Spinal cord (tissue), 10 donors: ENCODE measurements around the gene PPL. TPM values are rescaled to one million over a fixed set of nuclear protein-coding genes. Genes with fewer than 3 reads are reported as not detected.

Experiments used
- DNase-seq, 6 donors: peaks; one replicate each; pipeline versions ENCODE4 v3.0.0 to v3.0.0-alpha.2; 2013 to 2015; ENCODE audit warnings: low spot score in 6 of 6, low read depth in 4 of 6
- H3K27ac ChIP-seq: one replicate; pipeline ENCODE4 v1.5.1; 2013; ENCODE audit warnings: low read depth, low read length, control low read depth
- H3K27me3 ChIP-seq: one replicate; pipeline ENCODE4 v1.6.1; 2013; ENCODE audit warnings: low read length; ENCODE audit not compliant: control insufficient read depth, insufficient read depth
- H3K36me3 ChIP-seq: one replicate; pipeline ENCODE4 v1.6.1; 2013; ENCODE audit warnings: low read length; ENCODE audit not compliant: control insufficient read depth, insufficient read depth
- H3K4me1 ChIP-seq: one replicate; pipeline ENCODE4 v1.6.1; 2013; ENCODE audit warnings: low read length; ENCODE audit not compliant: control insufficient read depth, insufficient read depth
- H3K4me3 ChIP-seq: one replicate; pipeline ENCODE4 v1.5.1; 2013; ENCODE audit warnings: low read depth, low read length, control low read depth
- H3K9me3 ChIP-seq: one replicate; pipeline ENCODE4 v1.6.1; 2013; ENCODE audit warnings: low read length; ENCODE audit not compliant: control insufficient read depth, insufficient read depth
- WGBS: methylation state at CpG from one replicate; pipeline ENCODE4 v1.1.5; 2013; ENCODE audit warnings: missing lambda C conversion rate; ENCODE audit not compliant: insufficient coverage; 5-methylcytosine and 5-hydroxymethylcytosine counted together
- polyA plus RNA-seq, 2 donors: library from polyadenylated mRNA; unstranded; fragments of 120-200 nt; gene quantifications; one replicate each; pipeline ENCODE4 v1.2.1, GENCODE V29; 2013; ENCODE audit not compliant: insufficient read length in 2 of 2
- total RNA-seq, 2 donors: library from RNA; depleted of rRNA in 1 of 2; stranded (reverse); fragments of 120-200 nt in 1 of 2; fragments of >200 nt in 1 of 2; gene quantifications; one replicate each; pipeline versions ENCODE4 v1.2.3 to v1.2.4, GENCODE V29; 2013 to 2014
- donor health status: healthy.

The PPL gene
- total and polyA plus RNA-seq, 4 donors = 2.7 to 5.6 (median 3.7) TPM

DNA sequence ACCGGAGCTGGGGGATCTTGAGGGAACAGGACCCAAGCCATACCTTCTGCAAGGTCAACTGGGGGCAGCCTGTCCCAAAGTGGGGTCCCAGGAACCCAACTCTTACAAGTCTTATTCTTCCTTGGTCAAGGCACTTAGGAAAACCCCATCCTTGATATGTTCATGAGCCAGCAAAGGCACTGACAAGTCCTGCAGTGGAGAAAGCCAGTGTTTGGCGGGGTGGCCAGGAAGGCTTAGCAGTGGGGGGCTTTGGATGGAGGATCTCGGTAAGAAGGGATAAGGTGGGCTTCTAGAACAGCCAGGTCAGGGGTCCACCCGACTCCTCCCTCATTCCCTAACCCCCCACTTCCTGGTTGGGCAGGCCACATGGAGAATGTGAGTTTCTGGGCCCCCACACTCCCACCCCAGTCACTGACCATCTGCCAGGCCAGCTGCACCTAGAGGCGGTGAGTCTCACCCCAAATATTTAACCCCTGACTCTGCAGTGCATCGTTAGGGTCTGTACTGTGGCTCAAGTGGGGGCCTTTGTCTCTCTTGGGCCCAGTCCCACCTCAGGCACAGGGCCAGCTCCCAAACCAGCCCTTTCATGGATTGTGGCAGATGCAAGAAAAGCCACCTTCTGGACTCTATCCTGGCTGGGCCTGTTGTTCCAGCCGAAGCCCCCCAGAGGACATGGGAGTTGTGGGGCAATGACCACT lies 22.3 kb downstream of the PPL start:
- WGBS = 77% methylated on average over 6 of the region's 7 CpGs
- H3K27ac ChIP-seq = no peak overlapping the region

DNA sequence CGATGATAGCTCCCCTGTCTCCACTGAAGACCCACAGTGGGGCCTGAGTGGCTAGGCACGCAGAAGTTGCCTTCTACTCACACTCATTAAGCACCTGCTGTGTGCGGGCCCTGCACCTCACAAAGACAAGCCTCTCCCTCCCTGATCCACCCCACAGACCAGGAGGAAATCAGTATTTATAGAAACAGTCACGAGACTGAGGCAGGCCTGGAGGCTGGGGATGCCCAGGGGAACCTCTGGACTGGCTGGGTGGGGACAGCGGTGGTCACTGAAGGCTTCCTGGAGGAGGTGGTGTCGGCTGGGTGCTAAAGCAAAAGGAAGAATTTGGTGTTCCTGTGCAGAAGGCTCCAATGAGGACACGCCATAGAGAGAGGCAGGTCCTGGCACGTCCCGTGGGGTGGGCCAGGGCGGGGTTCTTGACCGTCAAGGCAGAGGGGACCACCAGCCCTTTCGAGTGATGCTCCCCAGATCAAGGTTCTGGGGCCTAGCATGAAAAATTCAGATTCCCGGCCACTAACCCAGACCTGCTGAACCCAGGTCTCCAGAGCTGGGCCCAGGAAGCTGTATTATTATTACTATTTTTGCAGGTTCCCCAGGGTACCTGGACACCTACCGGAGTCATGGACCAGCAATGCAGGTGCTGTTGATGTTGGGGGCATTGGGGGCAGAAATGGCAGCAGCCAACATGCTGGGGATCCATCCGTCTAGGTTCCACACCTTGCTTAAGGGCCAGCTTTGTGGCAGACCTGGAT lies 23.0 kb downstream of the PPL start:
- Histone ChIP-seq H3K27me3 (no peaks in the 10 kb centered on the region), H3K36me3 (no peaks in the 10 kb centered on the region), H3K4me1 (no peaks in the 10 kb centered on the region), H3K4me3 (no peak overlapping the region), H3K27ac (no peak overlapping the region), H3K9me3 (no peaks in the 10 kb centered on the region)
- 85% methylated on average over 15 of the region's 15 CpGs for WGBS
- DNase-seq = no peak

More for the DNA sequence above, 22.3 kb downstream of the PPL start:
- no peak for DNase-seq
- no peak overlapping the region for H3K4me3 ChIP-seq
- no peaks in the 10 kb centered on the region for H3K9me3 ChIP-seq
- H3K27me3 ChIP-seq = no peaks in the 10 kb centered on the region
- no peaks in the 10 kb centered on the region for H3K4me1 ChIP-seq
- no peaks in the 10 kb centered on the region for H3K36me3 ChIP-seq

DNA sequence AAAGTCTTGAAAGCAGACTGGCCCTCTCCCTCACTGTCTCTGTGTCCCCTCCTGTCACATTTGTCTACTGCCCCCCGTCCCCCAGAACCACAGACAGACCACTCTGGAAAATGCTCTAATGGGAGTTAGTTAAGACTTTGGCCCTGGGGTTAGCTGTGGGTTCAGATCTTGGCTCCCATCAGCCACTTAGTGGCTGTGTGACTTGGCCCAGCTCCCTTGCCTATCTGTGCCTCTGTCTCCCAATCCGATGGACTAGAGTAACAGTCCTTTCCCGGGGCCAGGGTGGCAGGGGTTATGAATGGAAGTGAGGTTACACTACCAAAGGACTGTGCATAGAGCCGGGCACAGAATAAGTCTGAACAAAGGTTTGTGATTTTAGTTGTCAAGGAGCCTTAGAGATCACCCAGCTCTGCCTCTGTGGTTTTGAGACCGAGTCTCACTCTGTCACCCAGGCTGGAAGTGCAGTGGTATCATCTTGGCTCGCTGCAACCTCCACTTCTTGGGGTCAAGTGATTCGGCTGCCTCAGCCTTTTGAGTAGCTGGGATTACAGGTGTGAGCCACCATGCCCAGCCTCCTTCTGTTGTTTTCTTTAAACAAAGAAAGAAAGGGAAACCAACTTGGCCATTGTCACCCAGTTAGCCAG lies 23.7 kb downstream of the PPL start:
- Histone ChIP-seq H3K4me3 (no peak overlapping the region), H3K4me1 (no peaks in the 10 kb centered on the region), H3K27me3 (no peaks in the 10 kb centered on the region), H3K9me3 (no peaks in the 10 kb centered on the region), H3K27ac (no peak overlapping the region), H3K36me3 (no peaks in the 10 kb centered on the region)
- no peak for DNase-seq
- WGBS = 77% methylated on average over 2 of the region's 7 CpGs

DNA sequence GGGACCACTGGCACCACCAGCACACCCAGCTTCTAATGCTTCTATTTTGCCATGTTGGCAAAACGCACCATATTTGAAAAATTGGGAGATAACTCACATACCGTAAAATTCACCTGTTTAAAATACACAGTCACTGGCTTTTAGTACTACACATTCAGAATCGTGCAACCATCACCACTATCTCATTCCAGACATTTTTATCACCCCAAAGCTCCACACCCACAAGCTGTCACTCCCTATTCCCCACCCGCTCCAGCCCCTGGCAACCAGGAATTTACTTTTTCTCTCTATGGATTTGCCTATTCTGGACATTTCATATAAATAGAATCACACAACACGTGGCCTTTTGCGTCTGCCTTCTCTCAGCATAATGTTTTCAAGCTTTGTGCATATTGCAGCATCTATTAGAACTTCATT lies 25.0 kb downstream of the PPL start:
- Histone ChIP-seq H3K36me3 (no peaks in the 10 kb centered on the region), H3K4me1 (no peaks in the 10 kb centered on the region), H3K4me3 (no peak overlapping the region), H3K27ac (no peak overlapping the region), H3K27me3 (no peaks in the 10 kb centered on the region), H3K9me3 (no peaks in the 10 kb centered on the region)
- WGBS = 69% methylated on average over 6 of the region's 6 CpGs
- no peak for DNase-seq

DNA sequence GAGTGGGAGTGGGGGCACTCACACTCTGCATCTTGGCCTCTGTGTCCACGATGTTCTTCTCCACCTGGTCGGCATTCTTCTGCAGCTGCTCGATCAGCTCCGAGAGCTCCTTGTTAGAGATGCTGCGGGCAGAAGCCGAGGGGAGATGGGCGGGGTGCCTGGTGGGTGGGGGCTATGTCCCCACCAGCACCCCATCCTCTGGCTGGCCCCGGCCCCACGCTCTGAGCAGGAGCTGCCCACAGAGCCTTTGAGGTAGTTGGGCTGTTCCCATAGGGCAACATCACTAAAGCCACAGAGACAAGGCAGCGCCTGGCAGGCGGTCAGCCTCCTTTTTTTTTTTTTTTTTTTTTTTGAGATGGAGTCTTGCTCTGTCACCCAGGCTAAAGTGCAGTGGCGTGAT lies 26.1 kb downstream of the PPL start:
- Histone ChIP-seq H3K27ac (no peak overlapping the region), H3K4me1 (no peaks in the 10 kb centered on the region), H3K27me3 (no peaks in the 10 kb centered on the region), H3K9me3 (no peaks in the 10 kb centered on the region), H3K4me3 (no peak overlapping the region), H3K36me3 (no peaks in the 10 kb centered on the region)
- 88% methylated on average over 4 of the region's 12 CpGs for WGBS
- no peak for DNase-seq

DNA sequence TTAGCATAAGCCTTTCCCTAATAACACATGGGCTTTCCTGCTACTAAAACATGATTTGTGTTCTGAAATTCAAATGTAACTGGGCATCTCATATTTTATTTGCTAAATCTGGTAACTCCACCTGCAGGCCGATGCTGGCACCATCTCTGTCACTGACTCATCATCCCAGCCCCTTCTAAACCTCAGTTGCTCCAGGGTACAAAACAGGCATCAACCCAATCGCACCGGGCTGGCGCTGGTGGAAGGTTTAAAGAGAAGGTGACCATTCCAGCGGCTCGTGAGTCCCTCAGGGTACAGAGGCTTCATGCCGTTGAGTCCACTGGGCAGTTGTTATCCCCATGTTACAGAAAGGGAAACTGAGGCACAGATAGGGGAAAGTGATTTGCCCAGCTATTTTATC lies 27.1 kb downstream of the PPL start:
- 92% methylated on average over 7 of the region's 7 CpGs for WGBS
- no peak overlapping the region for H3K27ac ChIP-seq
- no peak overlapping the region for H3K4me3 ChIP-seq
- H3K4me1 ChIP-seq = no peaks in the 10 kb centered on the region
- H3K27me3 ChIP-seq = no peaks in the 10 kb centered on the region
- no peaks in the 10 kb centered on the region for H3K36me3 ChIP-seq
- no peaks in the 10 kb centered on the region for H3K9me3 ChIP-seq
- no peak for DNase-seq

DNA sequence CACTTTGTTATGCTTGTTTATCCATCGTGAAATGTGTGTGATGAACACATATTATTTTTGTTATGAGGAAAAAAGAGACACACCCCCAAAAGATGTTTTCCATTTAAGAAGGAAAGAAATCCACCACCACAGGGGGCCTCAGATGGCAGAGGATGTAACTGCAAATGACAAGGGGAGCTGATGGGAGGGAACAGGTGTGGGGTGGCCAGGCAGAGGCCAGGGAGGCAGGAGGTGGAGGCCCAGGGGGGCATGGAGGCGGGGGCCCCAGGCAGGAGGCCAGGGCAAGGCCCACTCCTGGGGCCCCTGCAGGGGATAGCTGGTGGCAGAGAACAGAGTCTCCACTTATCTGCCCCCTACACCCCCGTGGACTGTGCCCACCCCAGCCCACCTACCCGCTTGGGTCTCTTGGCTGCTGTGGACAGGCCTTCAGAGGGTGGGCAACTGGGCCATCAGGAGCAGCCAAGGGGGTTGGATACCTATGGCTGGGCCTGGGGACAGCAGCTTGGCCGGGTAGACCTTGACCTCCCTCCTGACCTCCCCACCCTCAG lies 28.0 kb downstream of the PPL start:
- H3K27ac ChIP-seq = no peak overlapping the region
- H3K27me3 ChIP-seq = no peaks in the 10 kb centered on the region
- no peak for DNase-seq
- H3K4me3 ChIP-seq = no peak overlapping the region
- H3K4me1 ChIP-seq = no peaks in the 10 kb centered on the region
- WGBS = 71% methylated on average over 2 of the region's 5 CpGs
- no peaks in the 10 kb centered on the region for H3K36me3 ChIP-seq
- no peaks in the 10 kb centered on the region for H3K9me3 ChIP-seq

DNA sequence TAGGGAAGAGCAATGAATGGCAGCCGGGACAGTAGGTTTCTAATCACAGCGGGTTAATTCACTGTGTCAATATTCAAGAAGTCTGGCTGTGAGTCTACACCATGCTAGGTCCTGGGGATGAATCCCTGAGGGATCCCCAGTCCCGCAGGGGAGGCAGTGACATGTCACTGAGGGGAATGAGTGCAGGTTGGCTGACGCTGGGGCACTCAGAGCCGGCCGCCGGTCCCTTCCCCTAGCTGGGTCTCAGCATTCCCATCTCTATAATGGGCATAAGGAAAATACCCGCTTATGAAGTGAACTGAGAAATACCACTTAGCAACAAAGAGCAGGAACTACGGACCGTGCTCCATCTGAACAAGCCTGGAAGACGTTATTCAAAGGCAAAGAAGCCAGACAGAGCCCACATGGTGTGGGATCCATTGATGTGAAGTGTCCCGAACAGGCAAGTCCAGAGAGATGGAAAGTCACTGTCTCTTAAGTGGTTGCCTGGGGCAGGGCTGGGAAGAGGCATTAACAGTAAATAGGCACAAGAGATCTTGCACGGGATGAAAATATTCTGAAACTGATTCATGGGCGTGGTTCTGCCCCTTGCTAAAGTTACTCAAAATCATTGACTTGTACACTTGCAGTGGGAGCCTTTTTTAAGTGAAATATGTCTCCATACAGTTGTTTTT lies 31.9 kb downstream of the PPL start:
- no peaks in the 10 kb centered on the region for H3K4me1 ChIP-seq
- no peak overlapping the region for H3K4me3 ChIP-seq
- WGBS = 72% methylated on average over 11 of the region's 14 CpGs
- H3K27me3 ChIP-seq = no peaks in the 10 kb centered on the region
- H3K9me3 ChIP-seq = no peaks in the 10 kb centered on the region
- no peak overlapping the region for H3K27ac ChIP-seq
- H3K36me3 ChIP-seq = peaks cover 3% of the 10 kb centered on the region
- DNase-seq = no peak

DNA sequence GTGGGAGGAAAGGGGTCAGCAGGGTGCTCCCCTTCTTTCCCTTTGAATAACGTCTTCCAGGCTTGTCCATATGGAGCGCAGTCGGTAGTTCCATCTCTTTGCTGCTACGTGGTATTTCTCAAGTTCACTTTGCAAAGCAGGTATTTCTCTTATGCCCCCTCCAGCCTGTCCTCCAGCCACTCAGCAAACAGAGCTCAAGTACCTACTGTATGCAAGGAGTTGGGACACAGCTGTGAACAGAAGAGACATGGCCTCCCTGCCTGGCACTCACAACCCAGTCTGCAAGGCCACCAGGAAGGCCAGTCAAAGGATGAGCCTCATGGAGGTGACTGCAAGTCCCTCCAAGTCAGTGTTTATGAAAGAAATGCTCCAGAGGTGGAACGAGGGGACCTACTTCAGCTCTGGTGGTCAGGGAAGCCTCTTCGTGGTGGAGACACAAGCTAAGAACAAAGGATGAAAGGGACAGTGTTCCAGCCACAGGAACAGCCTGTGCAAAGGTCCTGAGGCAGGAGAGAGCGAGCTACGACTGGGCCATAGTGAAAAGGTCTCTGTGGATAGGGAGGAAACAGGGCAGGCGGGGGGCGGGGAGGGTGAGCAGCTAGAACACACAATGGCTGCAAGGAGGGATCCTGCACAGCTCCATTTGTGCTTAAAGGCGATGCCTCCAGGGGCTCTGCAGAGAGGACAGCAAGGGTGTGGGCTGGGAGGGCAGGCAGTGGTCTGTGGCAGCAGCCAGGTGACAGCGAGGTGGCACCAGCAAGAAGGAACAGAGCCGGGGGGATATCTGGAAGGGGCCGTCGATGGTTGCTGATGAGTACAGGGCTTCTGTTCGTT lies 32.6 kb downstream of the PPL start:
- Histone ChIP-seq H3K27me3 (no peaks in the 10 kb centered on the region), H3K4me1 (no peaks in the 10 kb centered on the region), H3K4me3 (no peak overlapping the region), H3K9me3 (no peaks in the 10 kb centered on the region), H3K36me3 (peaks cover 3% of the 10 kb centered on the region), H3K27ac (no peak overlapping the region)
- DNase-seq = no peak
- WGBS = 77% methylated on average over 16 of the region's 16 CpGs
